ACC112 (cell line): ENCODE measurements around the gene PLLP.

ENCODE experiments used
- H2AFZ ChIP-seq: fragments of 200-600 bp; sonication (generic); one replicate; pipeline ENCODE4 v1.6.0; 2017; ENCODE audit warnings: antibody characterized with exemption, low read length; ENCODE audit not compliant: unreplicated experiment
- H3K27ac ChIP-seq: fragments of 200-600 bp; sonication (generic); 2 replicates; pipeline ENCODE4 v1.5.1; 2014; ENCODE audit warnings: low read depth, mild to moderate bottlenecking, antibody characterized with exemption, low read length, moderate library complexity
- H3K27me3 ChIP-seq: fragments of 200-600 bp; sonication (generic); 2 replicates; pipeline ENCODE4 v1.6.1; 2014; ENCODE audit warnings: mild to moderate bottlenecking, antibody characterized with exemption, low read length, moderate library complexity, mixed read lengths; ENCODE audit not compliant: insufficient read depth
- H3K36me3 ChIP-seq: fragments of 200-600 bp; sonication (generic); 2 replicates; pipeline ENCODE4 v1.6.1; 2016; ENCODE audit warnings: mild to moderate bottlenecking, antibody characterized with exemption, low read length, moderate library complexity, mixed read lengths; ENCODE audit not compliant: insufficient read depth
- H3K4me1 ChIP-seq: fragments of 200-600 bp; sonication (generic); one replicate; pipeline ENCODE4 v1.6.1; 2016; ENCODE audit warnings: low read length, mixed read lengths; ENCODE audit not compliant: insufficient read depth, unreplicated experiment, control insufficient read depth
- H3K4me3 ChIP-seq: fragments of 200-600 bp; sonication (generic); 2 replicates; pipeline ENCODE4 v1.5.1; 2014; ENCODE audit warnings: mild to moderate bottlenecking, low read depth, low read length
- H3K79me2 ChIP-seq: fragments of 200-600 bp; sonication (generic); one replicate; pipeline ENCODE4 v1.6.0; 2016; ENCODE audit warnings: low read length; ENCODE audit not compliant: control insufficient read depth, unreplicated experiment, insufficient read depth

PLLP gene

DNA sequence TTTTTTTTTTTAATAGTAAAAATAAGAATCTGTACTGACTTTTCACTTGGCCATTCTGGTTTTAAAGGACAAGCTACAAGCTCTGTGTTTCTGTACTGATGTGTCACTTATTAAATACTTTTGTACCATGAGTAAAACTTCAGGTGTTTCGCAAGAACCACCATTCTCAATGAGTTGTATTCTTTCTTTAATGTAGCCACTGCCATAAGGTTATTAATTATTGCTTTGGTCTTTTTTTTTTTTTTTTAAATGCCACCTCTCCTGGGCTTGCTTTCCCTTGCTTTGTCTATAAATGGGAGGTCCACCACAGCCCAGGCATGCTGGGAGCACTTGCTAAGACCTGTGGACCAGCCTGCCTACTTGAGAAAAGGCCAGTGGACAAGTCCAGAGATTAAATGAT is 31.0 kb downstream of the PLLP start:
- H3K79me2 ChIP-seq: no peaks in the 10 kb centered on the region
- no peak overlapping the region for H3K27ac ChIP-seq
- no peaks in the 10 kb centered on the region for H3K27me3 ChIP-seq
- H3K4me3 ChIP-seq: no peak overlapping the region
- H3K36me3 ChIP-seq: peaks cover 29% of the 10 kb centered on the region
- H2AFZ ChIP-seq: no peak overlapping the region
- peaks cover 3% of the 10 kb centered on the region for H3K4me1 ChIP-seq

DNA sequence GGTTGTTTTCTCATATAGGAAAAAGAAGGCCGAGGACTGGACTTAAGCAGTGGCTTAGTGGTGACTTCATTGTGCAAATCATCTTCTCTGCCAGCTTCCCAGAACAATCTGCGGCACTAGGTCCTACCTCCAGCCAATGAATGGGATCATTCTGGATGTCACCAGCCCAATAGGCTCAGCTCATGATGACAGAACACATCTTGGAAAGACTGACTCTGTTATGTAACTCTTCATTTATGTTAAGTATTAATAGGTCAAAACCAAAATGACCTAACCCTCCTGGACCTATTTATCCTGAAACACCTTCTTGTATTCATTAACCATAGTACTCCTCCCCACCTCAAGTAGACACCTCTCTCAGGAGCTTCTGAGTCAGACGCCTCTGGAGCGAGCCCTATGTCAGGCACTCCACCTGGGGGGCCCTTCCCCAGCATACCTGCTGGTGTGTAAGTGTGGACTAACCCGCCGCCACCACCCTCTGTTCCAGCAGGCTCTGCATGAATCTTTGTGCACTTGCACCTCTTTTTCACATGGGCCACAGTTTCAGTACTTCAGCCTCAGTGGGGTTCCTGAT is 32.2 kb downstream of the PLLP start:
- Histone ChIP-seq H2AFZ (no peak overlapping the region), H3K79me2 (no peaks in the 10 kb centered on the region), H3K4me3 (no peak overlapping the region), H3K4me1 (peaks cover 3% of the 10 kb centered on the region), H3K36me3 (peaks cover 37% of the 10 kb centered on the region), H3K27me3 (no peaks in the 10 kb centered on the region), H3K27ac (no peak overlapping the region)

DNA sequence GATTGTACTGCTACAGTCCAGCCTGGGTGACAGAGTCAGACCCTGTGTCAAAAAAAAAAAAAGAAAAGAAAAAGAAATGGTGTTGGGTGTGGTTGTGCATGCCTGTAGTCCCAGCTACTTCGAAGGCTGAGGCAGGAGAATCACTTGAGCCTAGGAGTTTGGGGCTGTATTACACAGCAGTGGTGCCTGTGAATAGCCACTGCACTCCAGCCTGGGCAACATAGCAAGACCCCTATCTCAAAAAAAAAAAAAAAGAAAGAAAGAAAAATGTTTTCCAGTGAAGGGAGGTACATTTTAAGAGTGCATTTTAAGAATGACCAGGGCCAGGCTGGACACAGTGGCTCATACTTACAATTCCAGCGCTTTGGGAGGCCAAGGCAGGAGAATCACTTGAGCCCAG is 33.1 kb downstream of the PLLP start:
- Histone ChIP-seq H2AFZ (no peak overlapping the region), H3K4me1 (peaks cover 3% of the 10 kb centered on the region), H3K27me3 (no peaks in the 10 kb centered on the region), H3K4me3 (no peak overlapping the region), H3K79me2 (no peaks in the 10 kb centered on the region), H3K27ac (no peak overlapping the region), H3K36me3 (peaks cover 43% of the 10 kb centered on the region)

DNA sequence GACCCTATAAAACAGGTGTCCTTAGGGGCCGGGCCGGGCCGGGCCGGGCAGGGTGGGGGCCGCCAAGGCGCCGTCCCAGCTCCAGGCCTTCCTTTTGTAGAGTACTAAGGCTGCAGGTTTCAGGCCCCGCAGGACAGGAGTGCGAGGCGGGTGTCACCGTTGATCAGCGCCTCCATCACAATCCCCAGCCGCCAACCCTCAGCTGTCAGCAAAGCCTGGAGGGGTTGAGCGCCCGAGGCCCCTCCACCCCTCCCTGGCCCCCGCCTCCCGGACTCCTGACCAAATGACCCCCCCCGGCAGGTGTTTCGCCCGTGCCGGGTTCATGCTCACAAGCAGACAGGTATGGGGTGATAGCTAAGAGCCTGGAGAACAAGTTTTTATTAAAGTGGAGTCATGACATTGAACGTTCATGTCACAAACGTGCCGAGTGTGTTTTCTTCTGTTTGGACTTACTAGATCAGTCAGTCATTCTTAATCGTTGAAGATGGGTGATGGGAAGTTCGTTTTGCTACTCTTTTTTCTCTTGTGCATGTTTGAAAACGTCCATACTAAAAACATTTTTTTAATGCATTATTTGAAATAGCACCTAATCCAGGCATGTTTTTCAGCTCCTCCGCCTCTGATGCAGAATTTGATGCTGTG is 38.9 kb downstream of the PLLP start:
- peaks cover 4% of the 10 kb centered on the region for H3K4me1 ChIP-seq
- peaks cover 26% of the 10 kb centered on the region for H3K36me3 ChIP-seq
- H3K27ac ChIP-seq: peak overlapping the region; percentile 78
- H2AFZ ChIP-seq: peak overlapping the region; percentile 93
- peak overlapping the region; percentile 92 for H3K4me3 ChIP-seq
- peaks cover 11% of the 10 kb centered on the region for H3K79me2 ChIP-seq
- H3K27me3 ChIP-seq: no peaks in the 10 kb centered on the region

DNA sequence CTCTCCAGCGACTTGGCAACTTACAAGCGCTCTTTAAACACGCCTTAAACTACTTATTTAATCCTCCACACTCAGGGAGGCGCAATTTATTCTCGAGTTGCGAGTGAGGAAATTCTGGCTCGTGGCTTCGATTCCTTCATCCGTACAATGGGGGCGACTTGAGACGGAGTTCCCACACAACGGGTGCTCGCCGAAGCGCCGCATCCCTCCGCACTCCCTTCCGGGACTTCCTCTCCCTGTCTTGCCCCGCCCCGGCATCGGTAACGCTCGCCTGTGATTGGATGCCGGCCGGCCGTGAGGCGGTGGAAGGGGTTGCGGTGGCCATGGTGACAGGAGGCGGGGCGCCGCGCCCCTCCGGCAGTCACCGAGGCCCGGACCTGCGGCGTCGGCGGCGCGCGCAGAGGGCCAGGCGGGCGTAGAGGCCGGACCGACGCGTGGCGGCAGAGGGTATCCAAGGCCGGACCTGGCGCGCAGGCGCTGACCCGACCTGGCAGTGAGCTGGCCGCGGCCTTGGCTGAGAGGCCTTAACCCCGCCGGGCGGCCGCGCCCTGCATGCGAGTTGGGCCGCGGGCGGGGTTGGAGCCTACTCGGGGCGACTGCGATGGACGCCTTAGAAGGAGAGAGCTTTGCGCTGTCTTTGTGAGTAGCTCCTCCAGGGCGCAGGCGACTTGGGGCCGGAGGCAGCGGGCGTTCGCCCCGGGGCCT is 39.6 kb downstream of the PLLP start, which contains the start of gene ARL2BP:
Gene ARL2BP, plus strand, starts transcription at position 493 of the 705 bp plus-strand sequence. Its CDS starts 109 bp downstream, at position 602.
- Histone ChIP-seq H3K79me2 (peaks cover 11% of the 10 kb centered on the region), H3K27me3 (no peaks in the 10 kb centered on the region), H3K36me3 (peaks cover 22% of the 10 kb centered on the region), H3K4me1 (peaks cover 4% of the 10 kb centered on the region), H3K27ac (peak within 1 kb of the TSS; percentile 78), H2AFZ (peak within 1 kb of the TSS; percentile 93), H3K4me3 (peak within 1 kb of the TSS; percentile 92)

DNA sequence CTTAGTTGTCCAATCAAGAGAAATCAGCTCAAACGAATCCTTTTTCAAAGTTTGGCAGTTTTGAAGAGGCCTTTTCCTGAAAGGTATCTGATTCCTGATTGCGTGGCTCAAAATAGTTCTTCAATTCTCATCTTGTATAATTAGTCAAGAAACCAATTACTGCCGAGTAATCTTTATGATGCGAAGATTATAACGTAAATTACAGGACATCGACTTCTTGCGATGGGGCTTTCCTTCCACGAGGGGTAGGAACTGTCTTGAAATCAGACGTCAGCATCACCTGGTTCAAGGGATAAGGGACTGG is 40.1 kb downstream of the PLLP start:
- Histone ChIP-seq H3K79me2 (peaks cover 11% of the 10 kb centered on the region), H3K36me3 (peaks cover 21% of the 10 kb centered on the region), H3K27ac (peak overlapping the region; percentile 62), H3K27me3 (no peaks in the 10 kb centered on the region), H2AFZ (peak overlapping the region; percentile 78), H3K4me3 (peak overlapping the region; percentile 92), H3K4me1 (peaks cover 4% of the 10 kb centered on the region)

DNA sequence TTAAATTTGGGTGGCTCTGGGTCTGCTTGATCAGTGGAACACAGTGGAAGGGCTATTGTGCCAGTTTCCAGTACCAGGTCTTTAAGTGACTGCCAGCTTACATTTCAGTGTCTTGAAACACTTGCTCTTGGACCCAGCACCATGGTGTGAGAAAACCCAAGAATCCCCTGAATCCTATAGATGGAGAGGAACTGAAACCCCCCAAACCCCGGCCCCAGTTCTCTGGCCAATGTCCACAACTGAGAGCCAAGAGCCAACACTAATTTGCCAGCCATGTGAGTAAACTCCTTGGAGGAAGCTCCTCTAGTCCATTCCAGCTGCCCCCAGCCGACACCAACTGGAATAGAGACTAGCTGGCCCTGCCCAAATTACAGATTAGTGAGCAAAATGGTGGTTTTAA is 41.8 kb downstream of the PLLP start:
- peaks cover 4% of the 10 kb centered on the region for H3K4me1 ChIP-seq
- no peak overlapping the region for H3K27ac ChIP-seq
- no peak overlapping the region for H3K4me3 ChIP-seq
- peaks cover 11% of the 10 kb centered on the region for H3K79me2 ChIP-seq
- no peak overlapping the region for H2AFZ ChIP-seq
- no peaks in the 10 kb centered on the region for H3K27me3 ChIP-seq
- peaks cover 21% of the 10 kb centered on the region for H3K36me3 ChIP-seq

DNA sequence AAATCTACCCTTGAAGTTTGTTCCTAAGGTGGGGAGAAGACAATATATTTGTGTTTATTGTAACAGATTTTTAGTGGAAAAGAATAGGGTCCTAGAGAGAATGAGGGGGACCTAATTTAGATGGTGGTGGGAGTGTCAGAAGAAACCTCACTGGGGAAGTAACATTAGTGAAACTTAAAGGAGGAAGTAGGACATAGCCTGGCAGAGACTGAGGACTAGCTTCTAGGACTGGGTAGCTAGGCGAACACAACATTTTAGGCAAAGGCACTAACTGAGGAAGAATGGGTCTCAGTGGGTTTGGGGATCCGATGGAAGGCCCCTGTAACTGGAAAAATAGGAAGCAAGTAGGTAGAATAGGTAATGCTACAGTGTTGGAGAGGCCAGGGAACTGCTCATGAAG is 43.6 kb downstream of the PLLP start:
- Histone ChIP-seq H3K36me3 (peaks cover 11% of the 10 kb centered on the region), H3K27ac (no peak overlapping the region), H3K27me3 (no peaks in the 10 kb centered on the region), H3K79me2 (peaks cover 6% of the 10 kb centered on the region), H3K4me3 (no peak overlapping the region), H2AFZ (no peak overlapping the region), H3K4me1 (peaks cover 4% of the 10 kb centered on the region)

DNA sequence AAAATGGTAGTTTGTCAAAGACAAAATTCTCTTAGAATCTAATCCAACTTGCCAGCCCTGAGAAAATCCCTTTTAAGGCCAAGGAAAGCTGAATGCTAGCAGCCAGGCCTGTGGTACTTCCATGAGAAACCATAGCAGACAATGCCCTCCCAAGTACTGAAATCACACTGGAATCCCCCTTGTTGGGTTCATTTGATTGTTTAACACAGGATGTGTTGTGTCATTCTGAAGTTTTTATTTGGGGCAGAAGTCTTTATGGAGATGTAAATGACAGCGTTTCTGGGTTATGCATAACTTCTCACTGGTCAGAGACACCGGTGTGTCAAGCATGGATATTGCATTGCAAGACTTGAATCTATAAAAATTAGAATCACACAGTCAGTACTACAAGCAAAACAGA is 45.4 kb downstream of the PLLP start:
- Histone ChIP-seq H3K36me3 (peaks cover 24% of the 10 kb centered on the region), H3K27ac (no peak overlapping the region), H3K79me2 (no peaks in the 10 kb centered on the region), H3K4me3 (no peak overlapping the region), H2AFZ (no peak overlapping the region), H3K27me3 (no peaks in the 10 kb centered on the region), H3K4me1 (peaks cover 5% of the 10 kb centered on the region)

DNA sequence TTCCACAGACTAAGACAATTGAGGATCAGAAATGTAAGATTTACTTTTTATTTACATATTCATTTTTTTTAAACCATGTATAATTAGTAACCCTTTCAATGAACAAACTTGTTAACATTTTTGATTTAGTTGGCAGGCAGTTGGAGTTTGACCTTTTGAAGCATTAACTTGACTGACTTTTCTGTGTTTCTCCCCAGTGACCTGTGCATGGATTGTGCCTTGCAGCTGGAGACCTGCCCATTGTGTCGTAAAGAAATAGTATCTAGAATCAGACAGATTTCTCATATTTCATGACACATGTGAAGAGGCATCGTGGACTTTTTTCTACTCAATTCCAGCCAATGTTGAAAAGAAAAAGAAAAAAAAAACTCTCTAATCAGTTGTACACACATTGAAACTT is 45.8 kb downstream of the PLLP start:
- Histone ChIP-seq H3K36me3 (peaks cover 27% of the 10 kb centered on the region), H3K27me3 (no peaks in the 10 kb centered on the region), H3K27ac (no peak overlapping the region), H2AFZ (no peak overlapping the region), H3K4me1 (peaks cover 4% of the 10 kb centered on the region), H3K79me2 (no peaks in the 10 kb centered on the region), H3K4me3 (no peak overlapping the region)

DNA sequence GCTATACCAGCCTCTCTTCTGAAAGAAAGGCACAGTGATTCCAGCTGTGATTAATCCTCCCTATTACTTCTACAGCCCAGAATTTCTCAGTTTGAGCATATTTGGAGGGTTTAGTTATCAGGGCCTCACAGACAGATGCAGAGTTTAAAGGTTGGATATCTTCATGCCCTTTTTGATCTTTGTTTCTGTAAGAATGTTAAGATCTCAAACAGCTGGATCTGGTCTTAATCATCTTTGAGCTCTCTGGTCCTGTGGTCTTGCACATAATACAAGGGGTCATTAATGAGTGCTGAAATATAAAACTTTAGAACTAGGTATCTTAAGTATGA is 48.5 kb downstream of the PLLP start:
- Histone ChIP-seq H3K79me2 (no peaks in the 10 kb centered on the region), H2AFZ (no peak overlapping the region), H3K27ac (0 out of 2 replicates have a peak overlapping the region, but pooled peaks have one; percentile 4), H3K4me3 (no peak overlapping the region), H3K36me3 (peaks cover 38% of the 10 kb centered on the region), H3K4me1 (peaks cover 4% of the 10 kb centered on the region), H3K27me3 (no peaks in the 10 kb centered on the region)
